Measurements from ENCODE around the gene ETFB.
"Not testable (repeated sequence)": the region's sequence is repeated elsewhere in the genome, so short reads cannot be mapped to it uniquely, and the experiment has no call there.

ETFB gene
- 6.9 to 9.3 reads per million in 2 donors for total RNA-seq

DNA sequence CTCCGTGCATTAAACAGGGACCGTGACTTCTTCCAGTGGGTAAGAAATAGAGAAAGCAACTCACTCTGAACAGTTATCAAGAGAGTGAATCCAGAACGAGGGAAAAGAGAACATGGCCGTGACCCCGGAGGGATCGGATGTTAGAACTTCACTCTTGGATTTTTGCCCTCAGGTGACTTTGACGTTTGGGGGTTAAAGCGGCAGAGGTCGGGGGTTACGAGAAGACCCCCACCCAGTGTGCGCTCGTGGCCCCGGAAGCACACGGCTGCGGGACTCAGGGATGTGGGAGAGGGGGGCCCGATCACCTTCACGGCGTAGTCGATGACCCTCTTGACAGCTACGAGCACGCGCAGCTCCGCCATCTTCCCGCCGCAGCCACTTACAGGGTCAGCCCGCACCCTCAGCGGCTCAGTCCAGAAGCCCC, at the start of gene ETFB:
ETFB (minus strand) TSS at position 424 of the 424 bp plus-strand sequence; CDS start at position 362, 62 bp downstream.
- no peak for DNase-seq

- no peak for DNase-seq
Measured at GRCh38 chr19:51415187-51415586, 49.0 kb upstream of the ETFB start.

- no peak for DNase-seq
Measured at GRCh38 chr19:51410950-51411748, 45.0 kb upstream of the ETFB start.

DNA sequence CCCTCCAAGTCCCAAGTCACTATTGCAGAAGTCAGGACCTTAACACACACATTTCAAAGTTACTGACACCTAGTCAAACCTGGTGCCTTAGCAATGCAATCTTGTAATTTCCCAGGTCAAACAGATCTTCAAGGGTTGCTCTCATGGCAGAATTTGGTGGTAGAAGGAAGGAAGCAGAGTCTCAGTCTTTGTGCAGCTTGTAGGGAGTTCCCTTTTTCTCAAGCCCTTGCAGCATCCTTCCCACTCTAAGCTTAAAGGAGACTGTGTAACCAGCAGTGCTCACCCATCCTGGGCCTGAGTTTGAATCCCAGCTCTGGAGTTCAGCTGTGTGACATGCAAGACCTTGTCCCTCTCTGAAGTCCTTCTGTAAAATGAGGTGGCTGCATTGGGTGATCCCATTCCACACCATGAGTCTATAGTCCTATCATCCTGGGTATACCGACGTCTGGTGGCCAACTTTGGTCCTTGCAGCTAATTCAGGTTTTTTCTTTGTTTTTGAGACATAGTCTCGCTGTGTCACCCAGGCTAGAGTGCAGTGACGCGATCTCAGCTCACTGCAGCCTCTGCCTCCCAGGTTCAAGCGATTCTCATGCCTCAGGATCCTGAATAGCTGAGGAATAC, 41.4 kb upstream of the ETFB start:
- DNase-seq: peak in 2 of 5 experiments; percentile 41 to 69

DNA sequence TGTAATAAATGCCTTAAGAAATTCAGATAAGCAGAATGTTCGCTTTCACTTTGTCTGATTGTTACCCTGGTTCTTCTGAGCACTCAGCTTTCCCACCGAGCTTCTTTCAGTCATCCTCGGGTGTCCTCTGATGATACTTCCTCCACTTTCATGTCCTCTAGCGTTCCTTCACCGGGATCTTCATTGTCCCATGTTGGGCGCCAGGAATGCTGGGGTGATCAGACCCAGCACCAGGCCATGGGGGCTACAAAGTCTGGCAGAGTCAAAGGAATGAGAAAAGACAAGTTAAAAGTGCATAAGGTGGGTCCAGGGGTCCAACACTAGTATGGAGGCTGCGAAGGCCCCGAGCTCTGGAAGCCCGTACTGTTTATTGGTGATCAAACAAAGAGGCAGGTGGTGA, 35.9 kb upstream of the ETFB start:
- DNase-seq: no peak

DNA sequence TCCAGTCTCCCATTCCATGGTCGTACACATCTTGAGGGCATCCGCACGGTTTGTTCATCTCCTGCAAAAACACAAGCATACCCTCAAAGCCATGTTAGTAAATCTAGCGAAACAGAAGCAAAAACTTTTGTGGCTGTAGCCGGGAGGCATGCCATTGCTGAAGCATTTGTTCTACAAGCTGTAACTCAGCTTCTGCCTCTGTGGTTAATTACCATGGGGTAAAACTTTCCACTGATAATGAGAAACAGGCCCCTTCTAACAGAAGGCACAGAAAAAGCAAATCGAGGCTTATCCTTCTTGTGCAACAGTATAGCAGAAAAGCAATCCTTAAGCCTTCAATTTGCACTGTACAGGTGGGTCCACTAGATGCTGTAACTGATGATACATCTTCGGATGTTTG, 33.7 kb upstream of the ETFB start:
- not testable (repeated sequence) for DNase-seq

GRCh38 chr19:51399231-51399630, 33.0 kb upstream of the ETFB start:
- DNase-seq: no peak

DNA sequence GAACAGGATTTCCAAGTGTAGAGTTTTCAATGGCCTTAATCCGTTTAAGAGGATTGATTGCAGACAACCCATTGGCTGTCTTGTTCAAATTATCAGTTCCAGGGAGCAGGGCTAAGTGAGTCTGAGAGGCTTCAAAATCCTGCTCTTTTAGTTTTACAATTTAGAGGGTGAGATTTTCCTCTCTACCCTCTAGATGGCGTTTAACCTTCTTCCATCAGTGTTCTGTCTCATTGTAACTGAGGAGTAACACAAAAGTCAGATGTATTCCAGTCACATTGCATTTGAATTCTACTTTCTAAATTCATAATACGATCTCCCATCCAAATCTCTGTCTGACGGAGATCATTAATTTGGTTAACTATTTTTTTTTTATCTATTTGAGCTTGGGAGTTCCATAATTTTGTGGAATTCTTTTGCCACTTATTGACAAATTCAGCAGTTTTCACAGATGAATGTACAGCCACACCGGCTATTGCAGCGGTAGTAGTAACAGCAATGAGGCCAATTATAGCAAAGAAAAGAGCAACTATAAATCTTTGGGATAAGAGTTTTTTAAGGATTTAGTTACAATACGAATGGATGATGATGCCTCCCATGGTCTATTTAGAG, 32.0 kb upstream of the ETFB start:
- DNase-seq: peak in 1 of 5 experiments; percentile 67

DNA sequence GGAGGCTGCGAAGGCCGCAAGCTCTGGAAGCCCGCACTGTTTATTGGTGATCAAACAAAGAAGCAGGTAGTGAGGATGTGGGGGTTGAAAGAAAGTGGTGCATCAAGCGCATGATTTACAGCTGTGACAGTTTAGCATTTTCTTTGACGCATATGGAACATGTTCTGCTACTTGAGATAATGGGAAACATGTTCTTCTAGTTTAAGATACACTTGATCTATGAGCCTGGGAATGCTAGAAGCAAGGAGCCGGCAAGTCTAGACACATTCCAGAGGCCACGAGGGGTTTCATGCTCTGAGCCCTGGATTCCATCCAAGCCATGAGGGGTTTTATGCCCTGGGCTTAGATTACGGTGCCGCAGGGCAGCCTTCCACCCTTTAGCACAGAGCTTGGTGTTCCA, 31.3 kb upstream of the ETFB start:
- not testable (repeated sequence) for DNase-seq

DNA sequence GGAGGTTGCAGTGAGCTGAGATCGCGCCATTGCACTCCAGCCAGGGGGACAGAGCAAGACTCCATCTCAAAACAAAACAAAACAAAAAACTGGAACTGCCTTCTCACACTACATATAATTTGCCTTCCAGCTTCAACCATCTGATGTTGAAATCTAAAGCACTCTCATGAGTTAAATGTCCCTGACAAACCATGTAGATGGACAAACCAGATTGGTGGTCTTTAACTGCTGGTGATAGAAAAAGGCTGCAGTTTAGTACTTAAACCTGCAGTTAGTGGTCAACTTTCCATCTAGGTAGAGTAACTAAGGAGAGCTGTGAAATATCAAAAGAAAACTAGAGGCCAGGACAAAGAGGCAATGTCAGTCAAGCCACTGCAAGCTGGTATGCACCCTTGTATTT, 30.0 kb upstream of the ETFB start:
- DNase-seq: no peak

DNA sequence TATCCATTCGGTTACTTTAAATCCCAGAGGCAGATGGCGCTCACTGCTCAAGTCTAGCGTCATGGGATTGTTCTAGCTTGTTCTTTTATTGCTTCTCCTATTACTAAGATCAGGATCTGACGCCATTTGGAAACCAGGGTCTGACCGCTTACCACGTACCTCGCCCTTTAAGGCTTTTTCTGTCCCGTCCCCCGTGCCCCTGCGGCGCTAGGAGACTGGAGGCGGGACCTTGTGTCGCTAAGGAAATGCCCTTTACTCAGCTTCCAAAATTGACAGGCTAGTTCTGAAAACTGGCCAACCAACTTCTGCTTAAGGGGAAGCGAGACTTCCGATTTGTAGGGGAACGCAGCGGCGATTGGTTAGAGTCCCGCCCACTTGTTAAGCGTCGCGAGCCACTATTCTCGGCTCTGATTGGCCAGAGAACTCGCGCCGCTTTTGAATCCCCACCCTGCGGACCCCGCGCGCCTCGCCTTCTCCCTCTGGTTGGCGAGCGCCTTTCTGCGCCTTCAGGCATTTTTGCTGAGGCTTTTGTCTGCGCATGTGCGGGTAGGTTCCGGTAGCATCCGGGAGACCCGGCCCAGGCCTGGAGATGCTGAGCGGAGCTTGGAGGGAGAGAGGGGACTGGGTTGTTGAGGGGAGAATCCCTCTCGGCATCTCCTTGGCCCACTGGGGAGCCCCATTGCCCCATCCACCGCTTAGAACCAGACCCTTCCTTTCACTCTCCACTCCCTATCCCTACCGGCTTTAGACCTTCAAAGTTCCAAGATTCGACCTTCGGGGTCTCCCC, 28.1 kb upstream of the ETFB start:
- peak; percentile 65 to 100 (median 83) for DNase-seq

DNA sequence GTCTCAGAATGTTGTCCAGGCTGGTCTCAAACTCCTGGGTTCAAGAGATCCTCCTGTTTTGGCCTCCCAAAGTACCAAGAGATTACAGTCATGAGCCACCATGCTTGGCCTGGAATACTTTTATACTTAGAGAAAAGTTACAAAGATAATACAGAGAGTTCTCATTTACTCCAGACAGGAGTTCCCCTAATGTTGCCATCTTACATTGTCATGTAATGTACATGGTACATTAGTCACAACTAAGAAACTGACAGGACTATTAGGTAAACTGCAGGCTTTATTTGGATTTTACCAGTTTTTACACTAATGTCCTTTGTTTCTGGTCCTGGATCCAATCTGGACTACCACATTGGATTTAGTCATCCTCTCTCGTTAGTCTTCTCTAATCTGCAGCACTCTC, 26.5 kb upstream of the ETFB start:
- no peak for DNase-seq

GRCh38 chr19:51391073-51391611, 25.0 kb upstream of the ETFB start:
- no peak for DNase-seq

DNA sequence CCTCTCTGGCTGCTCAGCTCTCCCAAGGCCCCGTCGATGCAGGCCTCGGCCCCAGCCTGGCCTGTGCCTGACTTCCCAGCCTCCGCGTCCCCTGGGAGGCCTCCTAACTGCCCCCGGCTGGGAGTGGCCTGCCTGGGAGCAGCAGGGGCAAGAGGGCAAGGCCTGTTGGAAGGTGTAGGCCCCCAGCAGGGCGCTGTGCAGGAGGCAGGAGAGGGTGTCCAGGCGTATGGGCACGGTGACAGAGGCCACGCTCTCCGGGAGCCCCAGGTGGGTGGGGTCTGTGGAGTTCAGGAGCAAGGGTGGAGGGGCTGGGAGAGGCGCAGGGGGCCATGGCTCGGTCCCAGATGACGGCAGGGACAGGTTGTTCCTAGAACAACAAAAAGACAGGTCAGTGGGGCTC, 23.0 kb upstream of the ETFB start:
- no peak for DNase-seq

- no peak for DNase-seq
Measured at GRCh38 chr19:51387924-51388389, 21.8 kb upstream of the ETFB start, which contains the start of gene LIM2. Gene LIM2 (minus strand): TSS chr19:51387974. CDS start chr19:51387443, 531 bp downstream.

- no peak for DNase-seq
Measured at GRCh38 chr19:51386882-51387520, 20.8 kb upstream of the ETFB start.

DNA sequence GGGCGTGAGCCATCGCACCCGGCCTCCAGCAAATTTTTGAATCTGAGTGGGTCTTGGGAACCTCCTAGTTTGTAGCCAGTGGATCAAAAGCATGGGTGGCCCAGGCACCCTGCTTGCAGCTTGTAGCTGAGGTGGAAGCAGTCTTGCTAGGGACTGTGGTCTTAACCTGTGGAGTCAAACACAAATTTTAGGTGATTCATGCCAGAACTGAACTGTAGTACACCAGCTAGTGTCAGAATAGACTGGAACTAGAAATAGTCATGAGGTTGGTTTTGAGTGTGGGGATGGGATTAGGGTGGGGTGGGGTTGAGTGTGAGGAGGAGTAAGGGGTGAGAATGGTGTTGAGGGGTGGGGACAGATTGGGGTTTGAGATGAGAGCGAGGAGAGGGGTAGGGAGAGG, 15.8 kb upstream of the ETFB start:
- no peak for DNase-seq

DNA sequence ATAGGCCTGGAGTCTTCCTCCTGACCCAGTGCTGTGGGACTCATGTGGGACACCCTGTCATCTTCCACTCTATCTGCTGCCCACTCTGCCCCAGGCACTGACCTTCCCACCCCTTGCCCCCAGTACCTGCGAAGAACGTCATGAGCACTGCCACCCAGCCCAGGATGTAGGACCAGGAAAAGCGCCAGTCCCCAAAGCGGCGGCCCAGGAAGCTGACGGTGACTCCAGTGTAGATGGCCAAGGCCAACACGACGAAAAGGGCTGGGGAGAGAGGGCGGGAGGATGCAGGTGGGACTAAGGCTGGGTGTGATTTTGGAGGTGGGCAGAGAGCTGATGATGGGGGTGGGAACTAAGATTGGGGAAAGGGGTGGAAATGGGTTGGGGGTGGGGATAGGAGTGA, 14.2 kb upstream of the ETFB start:
- no peak for DNase-seq

DNA sequence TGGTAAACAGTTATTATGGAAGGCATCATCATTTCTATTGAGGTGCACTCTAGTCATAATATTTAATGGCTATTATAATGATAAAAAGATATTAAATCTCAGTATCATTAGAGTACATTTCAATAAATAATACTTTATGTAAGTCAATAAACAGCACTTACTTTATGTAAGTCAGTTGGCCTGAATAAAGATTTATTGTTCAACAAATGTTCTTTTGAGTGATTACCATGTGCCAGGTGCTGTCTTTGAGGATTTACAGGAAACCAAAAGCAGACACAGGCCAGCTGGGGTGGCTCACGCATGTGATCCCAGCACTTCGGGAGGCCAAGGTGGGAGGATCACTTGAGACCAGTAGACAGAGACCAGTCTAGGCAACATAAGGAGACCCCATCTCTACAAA, 11.2 kb upstream of the ETFB start:
- no peak for DNase-seq

DNA sequence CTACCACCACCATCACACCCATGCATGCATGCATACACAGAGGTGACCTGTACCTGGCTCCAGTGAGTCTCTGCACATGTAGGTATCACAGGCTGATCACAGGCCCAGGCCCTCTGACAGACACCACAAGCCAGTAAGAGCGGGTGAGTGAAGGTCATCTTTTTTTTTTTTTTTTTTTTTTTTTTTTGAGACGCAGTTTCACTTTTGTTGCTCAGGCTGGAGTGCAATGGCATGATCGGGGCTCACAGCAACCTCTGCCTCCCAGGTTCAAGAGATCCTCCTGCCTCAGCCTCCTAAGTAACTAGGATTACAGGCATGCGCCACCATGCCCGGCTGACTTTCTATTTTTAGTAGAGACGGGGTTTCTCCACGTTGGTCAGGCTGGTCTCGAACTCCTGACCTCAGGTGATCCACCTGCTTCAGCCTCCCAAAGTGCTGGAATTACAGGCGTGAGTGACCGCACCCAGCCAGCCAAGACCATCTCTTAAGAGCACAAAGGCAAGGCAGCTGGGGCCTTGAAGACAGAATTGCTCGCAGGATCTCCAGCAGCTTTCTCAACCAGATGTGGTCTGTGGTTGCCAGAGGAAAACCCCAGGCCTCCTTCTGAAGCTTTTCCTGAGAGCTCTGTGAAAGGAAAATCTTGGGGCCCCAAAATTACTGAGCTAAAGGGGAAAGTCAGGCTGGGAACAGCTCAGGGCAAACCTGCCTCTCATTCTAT, 9.5 kb upstream of the ETFB start:
- DNase-seq: peak in 2 of 5 experiments; percentile 59 to 65

All from T-helper 2 cell (primary cell).